Prostate gland (tissue), 2 donors: ENCODE results near the gene ADGRL4. TPM values are rescaled to one million over a fixed set of nuclear protein-coding genes. Genes with fewer than 3 reads are reported as not detected.

Experiments used
- DNase-seq: peaks from one replicate; pipeline ENCODE4 v3.0.0-alpha.2; 2019; ENCODE audit warnings: low spot score
- H3K27ac ChIP-seq, 2 donors: fragments of 200-600 bp; sonication (generic); 2 replicates each; pipeline ENCODE4 v1.5.1; 2017 to 2019
- H3K27me3 ChIP-seq: fragments of 200-600 bp; sonication (generic); replicated peaks from 2 replicates; pipeline ENCODE4 v1.5.1; 2019; ENCODE audit not compliant: insufficient read depth
- H3K36me3 ChIP-seq, 2 donors: fragments of 200-600 bp; sonication (generic); 1 replicate in 1 of 2; 2 replicates in 1 of 2; pipeline versions ENCODE4 v1.5.1 to v1.8.1; 2017 to 2019
- H3K4me1 ChIP-seq: fragments of 200-600 bp; sonication (generic); replicated peaks from 2 replicates; pipeline ENCODE4 v1.5.1; 2019
- H3K4me3 ChIP-seq, 2 donors: fragments of 200-600 bp; sonication (generic); 2 replicates each; pipeline ENCODE4 v1.5.1; 2017 to 2019
- H3K9me3 ChIP-seq: fragments of 200-600 bp; sonication (generic); 2 replicates; pipeline ENCODE4 v1.5.1; 2017
- CTCF ChIP-seq, 4 experiments: fragments of 200-600 bp in 2 of 4; fragments of 450-650 bp in 2 of 4; sonication (generic) in 2 of 4; IDR thresholded peaks; 1 replicate in 3 of 4; 2 replicates in 1 of 4; pipeline ENCODE4 v1.5.1; 2016 to 2019; ENCODE audit warnings: antibody characterized with exemption in 4 of 4, mild to moderate bottlenecking in 2 of 4, moderate library complexity in 2 of 4
- POLR2A ChIP-seq: fragments of 450-650 bp; IDR thresholded peaks from one replicate; pipeline ENCODE4 v1.6.1; 2016; ENCODE audit warnings: antibody characterized with exemption, mild to moderate bottlenecking
- POLR2AphosphoS5 ChIP-seq: sonication (generic); formaldehyde crosslinking; IDR thresholded peaks from one replicate; pipeline ENCODE4 v1.6.1; 2017; ENCODE audit warnings: antibody characterized with exemption
- WGBS: methylation state at CpG from one replicate; pipeline ENCODE4 v1.1.5; 2018; 5-methylcytosine and 5-hydroxymethylcytosine counted together
- intact Hi-C: fragments of 100-400 bp; cut with DNase I; formaldehyde crosslinking; loops from one replicate; pipeline ENCODE4 v1.14.2; 2022
- total RNA-seq, 2 donors: library from RNA; depleted of rRNA; stranded (reverse); fragments of >200 nt; gene quantifications; one replicate each; pipeline ENCODE4 v1.1.0, GENCODE V29; 2016

ADGRL4 gene
- total RNA-seq, 2 donors from 2014 or later, result 5.8 to 15.2 TPM

GRCh38 chr1:78950826-78951225 is 55.7 kb downstream of the ADGRL4 start:
- WGBS, result 81% methylated on average over 2 of the region's 2 CpGs
- TF ChIP-seq POLR2AphosphoS5 (no peak), CTCF (IDR thresholded peaks at IDR 0.05) (no peak), POLR2A (no peak)
- intact Hi-C loops, result no loop called here
- Histone ChIP-seq H3K4me3 (no peak overlapping the region), H3K36me3 (no peaks in the 10 kb centered on the region), H3K27ac (no peak overlapping the region), H3K4me1 (no peaks in the 10 kb centered on the region), H3K9me3 (no peaks in the 10 kb centered on the region), H3K27me3 (no peaks in the 10 kb centered on the region)
- no peak for DNase-seq

- 71% methylated on average over 2 of the region's 2 CpGs for WGBS
- no peaks in the 10 kb centered on the region for H3K4me1 ChIP-seq
- H3K27ac ChIP-seq, result no peak overlapping the region
- H3K36me3 ChIP-seq, result no peaks in the 10 kb centered on the region
- H3K4me3 ChIP-seq, result no peak overlapping the region
- no peaks in the 10 kb centered on the region for H3K27me3 ChIP-seq
- no peaks in the 10 kb centered on the region for H3K9me3 ChIP-seq
- intact Hi-C loops, result no loop called here
- DNase-seq, result no peak
- TF ChIP-seq CTCF (IDR thresholded peaks at IDR 0.05) (no peak), POLR2A (no peak), POLR2AphosphoS5 (no peak)
These were observed 57.3 kb downstream of the ADGRL4 start for GRCh38 chr1:78949227-78949626.

- no peaks in the 10 kb centered on the region for H3K36me3 ChIP-seq
- no peak overlapping the region for H3K27ac ChIP-seq
- TF ChIP-seq POLR2A, result no peak
- TF ChIP-seq CTCF (IDR thresholded peaks at IDR 0.05), result no peak
- no peak for TF ChIP-seq POLR2AphosphoS5
- DNase-seq, result no peak
- 87% methylated on average over 3 of the region's 3 CpGs for WGBS
- H3K9me3 ChIP-seq, result no peaks in the 10 kb centered on the region
- no peaks in the 10 kb centered on the region for H3K4me1 ChIP-seq
- intact Hi-C loops, result no loop called here
- no peaks in the 10 kb centered on the region for H3K27me3 ChIP-seq
- no peak overlapping the region for H3K4me3 ChIP-seq
These were observed 87.4 kb downstream of the ADGRL4 start for GRCh38 chr1:78919150-78919549.

GRCh38 chr1:78918157-78918556 is 88.4 kb downstream of the ADGRL4 start:
- H3K9me3 ChIP-seq, result no peaks in the 10 kb centered on the region
- intact Hi-C loops, result no loop called here
- no peak overlapping the region for H3K27ac ChIP-seq
- no peaks in the 10 kb centered on the region for H3K4me1 ChIP-seq
- no peak for TF ChIP-seq POLR2A
- no peak for TF ChIP-seq POLR2AphosphoS5
- TF ChIP-seq CTCF (IDR thresholded peaks at IDR 0.05), result no peak
- no peaks in the 10 kb centered on the region for H3K27me3 ChIP-seq
- no peak for DNase-seq
- no peaks in the 10 kb centered on the region for H3K36me3 ChIP-seq
- no peak overlapping the region for H3K4me3 ChIP-seq
- 49% methylated on average over 2 of the region's 2 CpGs for WGBS

- H3K27me3 ChIP-seq, result no peaks in the 10 kb centered on the region
- WGBS, result 53% methylated on average over 3 of the region's 3 CpGs
- intact Hi-C loops, result no loop called here
- no peak for DNase-seq
- no peaks in the 10 kb centered on the region for H3K4me1 ChIP-seq
- no peaks in the 10 kb centered on the region for H3K9me3 ChIP-seq
- no peak overlapping the region for H3K27ac ChIP-seq
- H3K36me3 ChIP-seq, result no peaks in the 10 kb centered on the region
- no peak for TF ChIP-seq CTCF (IDR thresholded peaks at IDR 0.05)
- no peak for TF ChIP-seq POLR2A
- no peak for TF ChIP-seq POLR2AphosphoS5
- H3K4me3 ChIP-seq, result no peak overlapping the region
These were observed 89.5 kb downstream of the ADGRL4 start for GRCh38 chr1:78916986-78917385.
